ENCODE measurements around the gene C10orf95.
"Not testable (repeated sequence)": the region's sequence is repeated elsewhere in the genome, so short reads cannot be mapped to it uniquely, and the experiment has no call there.

Gene C10orf95

DNA sequence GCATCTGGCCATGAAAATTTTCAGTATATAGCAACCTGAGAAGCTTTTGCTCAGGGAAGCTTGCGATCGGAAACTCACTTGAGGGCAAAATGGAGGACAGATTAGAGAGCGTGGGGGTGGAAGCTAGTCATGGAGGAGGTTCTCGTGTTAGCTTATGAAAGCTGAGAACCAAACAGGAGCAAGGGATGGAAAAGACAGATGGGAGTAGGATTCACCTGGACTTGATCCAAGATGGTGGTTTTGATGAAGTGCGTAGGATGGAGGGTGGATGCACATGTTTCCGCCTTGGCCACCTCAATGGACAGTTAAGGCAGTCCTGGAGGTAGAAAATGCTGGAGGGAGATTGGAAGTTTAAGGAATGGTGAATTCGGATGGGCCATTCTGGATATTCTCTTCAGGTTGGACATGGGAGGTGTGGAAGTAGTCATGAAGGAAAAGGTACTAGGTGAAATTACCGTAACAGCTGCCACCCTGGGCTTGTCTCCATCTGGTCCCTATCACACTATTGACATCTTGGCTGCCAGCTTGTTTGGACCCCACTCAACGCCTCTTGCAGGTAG lies 6.3 kb upstream of the C10orf95 start:
- no peak for DNase-seq (ENCODE audit: low read depth)
- TF ChIP-seq, protein P1, sequence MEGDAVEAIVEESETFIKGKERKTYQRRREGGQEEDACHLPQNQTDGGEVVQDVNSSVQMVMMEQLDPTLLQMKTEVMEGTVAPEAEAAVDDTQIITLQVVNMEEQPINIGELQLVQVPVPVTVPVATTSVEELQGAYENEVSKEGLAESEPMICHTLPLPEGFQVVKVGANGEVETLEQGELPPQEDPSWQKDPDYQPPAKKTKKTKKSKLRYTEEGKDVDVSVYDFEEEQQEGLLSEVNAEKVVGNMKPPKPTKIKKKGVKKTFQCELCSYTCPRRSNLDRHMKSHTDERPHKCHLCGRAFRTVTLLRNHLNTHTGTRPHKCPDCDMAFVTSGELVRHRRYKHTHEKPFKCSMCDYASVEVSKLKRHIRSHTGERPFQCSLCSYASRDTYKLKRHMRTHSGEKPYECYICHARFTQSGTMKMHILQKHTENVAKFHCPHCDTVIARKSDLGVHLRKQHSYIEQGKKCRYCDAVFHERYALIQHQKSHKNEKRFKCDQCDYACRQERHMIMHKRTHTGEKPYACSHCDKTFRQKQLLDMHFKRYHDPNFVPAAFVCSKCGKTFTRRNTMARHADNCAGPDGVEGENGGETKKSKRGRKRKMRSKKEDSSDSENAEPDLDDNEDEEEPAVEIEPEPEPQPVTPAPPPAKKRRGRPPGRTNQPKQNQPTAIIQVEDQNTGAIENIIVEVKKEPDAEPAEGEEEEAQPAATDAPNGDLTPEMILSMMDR (IDR thresholded peaks at IDR 0.05; ENCODE audit: insufficient read depth, low read depth, low read length, missing control alignments), result no peak
- H3K4me3 ChIP-seq (ENCODE audit: low read depth, low read length), result no peak overlapping the region

DNA sequence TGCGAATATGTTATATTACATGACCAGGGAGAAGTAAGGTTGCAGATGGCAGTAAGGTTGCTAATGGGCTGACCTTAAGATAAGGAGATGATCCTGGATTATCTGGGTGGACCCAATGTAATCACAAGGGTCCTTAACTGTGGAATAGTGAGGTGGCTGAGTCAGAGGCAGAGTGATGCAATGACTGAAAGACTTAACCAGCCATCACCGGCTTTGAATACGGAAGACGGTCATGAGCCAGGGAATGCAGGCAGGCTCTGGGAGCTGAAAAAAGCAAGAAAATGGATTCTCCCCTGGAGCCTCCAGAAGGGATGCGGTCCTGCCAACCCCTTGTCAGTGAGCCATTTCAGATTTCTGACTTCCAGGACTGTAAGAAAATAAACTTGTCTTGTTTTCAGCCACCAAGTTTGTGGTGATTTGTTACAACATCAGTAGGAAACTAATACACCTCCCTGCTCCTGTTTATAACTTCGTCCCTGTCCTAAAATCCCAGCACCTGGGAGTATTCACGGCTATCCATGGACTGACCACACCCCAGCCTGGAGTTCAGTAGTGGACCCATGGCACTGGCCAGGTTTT lies 4.6 kb upstream of the C10orf95 start:
- TF ChIP-seq, protein P1 (IDR thresholded peaks at IDR 0.05; ENCODE audit: insufficient read depth, low read depth, low read length, missing control alignments), result no peak
- no peak overlapping the region for H3K4me3 ChIP-seq (ENCODE audit: low read depth, low read length)
- no peak for DNase-seq (ENCODE audit: low read depth)

DNA sequence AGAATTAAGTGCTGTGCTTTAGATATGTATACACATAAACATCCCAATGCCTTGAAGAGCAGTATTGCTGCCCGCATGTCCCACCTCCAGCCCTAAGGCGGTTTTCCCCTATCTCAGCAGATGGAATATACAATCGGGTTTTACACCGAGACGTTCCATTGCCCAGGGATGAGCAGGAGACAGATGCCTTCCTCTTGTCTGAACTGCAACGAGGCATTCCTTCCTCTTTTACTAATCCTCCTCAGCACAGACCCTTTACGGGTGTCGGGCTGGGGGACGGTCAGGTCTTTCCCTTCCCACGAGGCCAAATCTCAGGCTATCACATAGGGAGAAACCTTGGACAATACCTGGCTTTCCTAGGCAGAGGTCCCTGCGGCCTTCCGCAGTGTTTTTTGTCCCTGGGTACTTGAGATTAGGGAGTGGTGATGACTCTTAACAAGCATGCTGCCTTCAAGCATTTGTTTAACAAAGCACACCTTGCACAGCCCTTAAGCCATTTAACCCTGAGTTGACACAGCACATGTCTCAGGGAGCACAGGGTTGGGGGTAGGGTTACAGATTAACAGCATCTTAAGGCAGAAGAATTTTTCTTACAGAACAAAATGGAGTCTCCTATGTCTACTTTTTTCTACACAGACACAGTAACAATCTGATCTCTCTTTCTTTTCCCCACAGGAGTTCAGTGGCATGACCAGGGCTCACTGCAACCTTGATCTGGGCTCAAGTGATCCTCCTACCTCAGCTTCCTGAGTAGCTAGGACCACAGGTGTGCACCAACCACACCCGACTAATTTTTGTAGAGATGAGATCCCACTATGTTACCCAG lies 3.5 kb upstream of the C10orf95 start:
- not testable (repeated sequence) for H3K4me3 ChIP-seq (ENCODE audit: low read depth, low read length); DNase-seq (ENCODE audit: low read depth)

DNA sequence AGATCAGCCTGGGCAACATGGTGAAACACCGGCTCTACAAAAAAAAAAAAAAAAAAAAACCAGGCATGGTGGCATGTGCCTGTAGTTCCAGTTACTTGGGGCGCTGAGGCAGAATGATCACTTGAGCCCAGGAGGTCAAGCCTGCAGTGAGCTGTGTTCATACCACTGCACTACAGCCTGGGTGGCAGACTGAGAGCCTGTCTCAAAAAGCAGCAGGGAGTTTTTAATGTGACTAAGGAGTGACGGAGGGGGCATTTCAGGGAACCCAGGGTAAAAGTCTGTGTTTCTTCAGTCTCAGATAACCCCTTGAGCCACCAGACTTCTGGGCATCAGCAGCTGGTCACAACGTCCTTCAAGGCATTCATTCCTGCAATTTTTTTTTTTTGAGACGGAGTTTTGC lies 2.2 kb upstream of the C10orf95 start:
- no peak for DNase-seq (ENCODE audit: low read depth)
- TF ChIP-seq, protein P1 (IDR thresholded peaks at IDR 0.05; ENCODE audit: insufficient read depth, low read depth, low read length, missing control alignments), result no peak
- no peak overlapping the region for H3K4me3 ChIP-seq (ENCODE audit: low read depth, low read length)

DNA sequence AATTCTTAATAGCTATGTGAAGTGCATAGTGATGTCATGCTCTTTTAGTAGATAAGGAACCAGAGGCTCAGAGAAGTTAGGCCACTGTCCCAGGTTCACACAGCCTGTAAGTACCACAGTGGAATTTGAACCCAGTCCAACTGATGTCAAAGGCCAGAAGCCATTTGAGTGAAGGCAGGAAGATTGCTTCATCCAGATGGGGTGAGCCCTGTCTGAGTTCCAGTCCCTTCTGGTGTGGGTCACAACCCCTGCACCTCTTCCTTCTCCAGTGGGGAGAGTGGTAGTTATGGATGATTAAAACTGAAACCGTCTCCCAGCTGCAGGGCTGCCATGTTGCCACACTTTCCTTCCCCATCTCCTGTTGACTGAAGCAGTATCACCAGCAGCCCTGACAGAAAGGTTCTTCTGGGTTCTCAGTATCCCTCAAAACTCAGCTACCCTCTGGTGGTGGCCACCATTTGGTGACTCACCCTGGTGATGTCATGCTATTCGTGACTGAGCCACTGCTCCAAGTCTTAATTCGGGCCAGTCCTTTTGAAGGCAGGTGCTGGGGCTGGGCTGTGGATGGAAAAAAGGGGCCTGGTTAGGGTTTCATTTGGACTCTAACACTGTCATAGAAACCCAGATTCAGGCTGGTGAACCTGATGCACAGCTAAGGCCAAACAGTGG lies 1.5 kb upstream of the C10orf95 start:
- TF ChIP-seq, protein P1 (IDR thresholded peaks at IDR 0.05; ENCODE audit: insufficient read depth, low read depth, low read length, missing control alignments), result no peak
- peak; percentile 38 for DNase-seq (ENCODE audit: low read depth)
- no peak overlapping the region for H3K4me3 ChIP-seq (ENCODE audit: low read depth, low read length)

DNA sequence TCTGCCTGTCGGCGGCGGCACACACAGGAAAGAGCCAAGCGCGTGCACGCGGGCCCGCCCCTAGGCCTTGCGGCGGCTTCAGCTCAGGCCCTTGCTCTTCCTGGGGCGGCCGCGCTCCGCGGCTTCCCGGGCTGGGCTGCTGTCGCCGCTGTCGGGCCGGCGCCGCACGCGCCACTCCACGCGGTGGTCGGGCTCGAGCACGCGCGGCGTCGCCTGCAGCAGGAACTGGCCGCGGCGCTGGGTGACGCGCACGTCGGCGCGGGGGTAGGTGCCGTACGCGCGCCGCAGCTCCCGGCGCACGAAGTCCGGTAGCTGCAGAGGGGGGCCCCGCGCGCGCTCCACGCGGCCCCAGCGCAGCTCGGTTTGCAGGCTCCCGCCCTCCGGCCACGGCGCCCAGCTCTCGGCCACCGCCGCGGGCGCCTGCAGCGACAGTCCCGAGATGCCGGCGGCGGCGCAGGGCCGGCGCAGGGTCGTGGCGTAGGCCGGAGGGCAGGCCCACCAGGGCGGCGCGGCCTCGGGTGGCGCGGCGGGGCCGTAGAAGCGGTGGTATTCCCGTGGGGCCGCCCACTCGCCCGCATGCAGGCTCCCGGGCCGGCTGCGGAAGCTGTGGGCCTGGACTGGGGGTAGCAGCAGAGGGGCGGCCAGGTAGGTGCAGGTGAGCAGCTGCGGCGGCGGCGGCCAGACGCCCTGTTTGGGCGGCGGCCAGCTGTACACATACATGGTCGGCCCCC lies 804 bp downstream of the C10orf95 start:
- peak; percentile 97 for DNase-seq (ENCODE audit: low read depth)
- TF ChIP-seq, protein P1 (IDR thresholded peaks at IDR 0.05; ENCODE audit: insufficient read depth, low read depth, low read length, missing control alignments), result no peak
- peak overlapping the region; percentile 95 for H3K4me3 ChIP-seq (ENCODE audit: low read depth, low read length)

DNA sequence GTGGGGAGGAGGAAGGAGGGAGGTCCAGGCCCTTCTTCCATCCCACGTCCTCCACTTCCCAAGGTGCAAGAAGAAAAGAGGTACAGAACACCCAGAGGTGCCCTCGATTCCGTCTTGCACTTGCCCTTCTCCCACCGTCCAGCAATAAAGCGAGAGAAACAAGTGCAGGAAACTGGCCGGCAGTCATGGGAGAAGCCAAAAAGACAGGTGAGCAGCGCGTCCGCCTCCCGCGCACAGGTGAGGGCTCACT lies 1.3 kb downstream of the C10orf95 start:
- TF ChIP-seq, protein P1 (IDR thresholded peaks at IDR 0.05; ENCODE audit: insufficient read depth, low read depth, low read length, missing control alignments), result no peak
- peak overlapping the region; percentile 95 for H3K4me3 ChIP-seq (ENCODE audit: low read depth, low read length)
- no peak for DNase-seq (ENCODE audit: low read depth)
